ENCODE measurements around the gene RAB22A.
"Not testable (repeated sequence)": the region's sequence is repeated elsewhere in the genome, so short reads cannot be mapped to it uniquely, and the experiment has no call there.

The RAB22A gene

GRCh38 chr20:58399926-58400325, 90.4 kb downstream of the RAB22A start:
- no peak overlapping the region for H3K4me3 ChIP-seq (ENCODE audit: low read length)
- DNase-seq (ENCODE audit: low read depth, low spot score), result no peak

DNA sequence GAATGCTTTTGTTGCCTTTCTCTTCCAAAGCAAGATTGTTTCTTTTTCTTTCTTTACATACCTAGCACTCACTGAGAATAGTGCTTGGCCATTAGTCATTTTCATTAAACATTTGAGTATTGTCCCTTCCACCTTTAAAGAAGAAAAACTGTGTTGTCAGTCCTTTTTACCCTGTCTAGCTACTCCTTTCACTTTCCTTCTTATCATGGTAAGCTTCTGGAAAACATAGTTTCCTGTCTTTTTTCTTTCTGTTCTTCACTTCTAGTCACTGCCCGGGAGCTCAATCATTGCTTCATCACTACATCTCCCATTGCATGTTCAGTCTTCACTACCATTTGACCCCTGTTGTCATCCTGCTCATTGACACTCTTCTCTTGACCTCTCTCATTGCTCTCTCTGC, 91.6 kb downstream of the RAB22A start:
- no peak overlapping the region for H3K4me3 ChIP-seq (ENCODE audit: low read length)
- DNase-seq (ENCODE audit: low read depth, low spot score), result no peak

DNA sequence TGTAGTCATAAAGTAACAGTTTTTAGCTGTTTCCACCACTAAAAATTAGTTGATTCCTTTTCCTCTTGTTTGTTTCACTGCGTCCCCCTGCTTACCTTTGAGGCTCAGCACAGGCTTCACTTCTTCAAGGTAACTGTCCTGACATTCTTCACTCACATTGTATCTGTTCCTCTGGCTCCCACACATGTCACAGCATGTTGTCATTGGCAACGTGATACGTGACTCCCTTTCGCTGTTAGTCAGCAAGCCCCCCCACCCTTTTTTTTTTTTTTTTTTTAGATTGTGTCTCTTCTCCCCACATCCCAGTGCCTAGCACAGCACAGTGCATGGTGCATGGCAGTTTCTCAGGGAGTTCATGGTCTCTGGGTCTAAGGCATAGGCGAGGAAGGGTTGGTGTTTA, 92.8 kb downstream of the RAB22A start:
- H3K4me3 ChIP-seq (ENCODE audit: low read length), result no peak overlapping the region
- no peak for DNase-seq (ENCODE audit: low read depth, low spot score)

DNA sequence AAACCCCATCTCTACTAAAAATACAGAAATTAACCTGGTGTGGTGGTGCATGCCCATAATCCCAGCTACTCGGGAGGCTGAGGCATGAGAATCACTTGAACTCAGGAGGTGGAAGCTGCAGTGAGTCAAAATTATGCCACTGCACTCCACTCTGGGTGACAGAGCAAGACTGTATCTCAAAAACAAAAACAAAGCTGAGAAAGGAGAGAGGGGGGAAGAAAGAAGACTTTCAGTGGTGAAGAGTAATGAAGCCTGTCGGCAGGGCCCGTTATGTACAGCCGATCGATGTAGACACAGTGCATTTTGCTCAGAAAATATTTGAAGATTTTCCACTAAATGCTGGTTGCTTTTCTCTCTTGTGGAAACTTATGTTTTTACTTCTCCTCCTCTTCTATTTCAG, 93.3 kb downstream of the RAB22A start:
- H3K4me3 ChIP-seq (ENCODE audit: low read length), result no peak overlapping the region
- DNase-seq (ENCODE audit: low read depth, low spot score), result no peak

DNA sequence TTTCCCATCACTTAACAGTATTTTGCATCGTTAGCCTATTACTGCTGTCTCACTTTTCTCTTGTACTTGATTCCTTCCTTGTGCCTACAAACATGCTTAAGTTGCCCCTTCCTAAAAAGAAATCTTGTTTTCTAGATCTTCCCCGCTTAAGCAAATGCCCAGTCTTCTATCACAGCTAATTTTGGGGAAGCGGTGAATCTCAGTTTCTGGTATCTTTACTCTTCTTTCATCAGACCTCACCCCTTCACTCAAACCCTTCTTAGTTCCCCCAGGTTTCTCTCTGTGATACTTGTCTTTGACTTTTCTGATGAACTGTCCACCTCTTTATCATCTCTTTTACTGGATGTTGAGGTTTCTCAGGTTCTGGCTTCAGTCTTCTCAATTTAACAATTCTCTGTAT, 93.8 kb downstream of the RAB22A start:
- H3K4me3 ChIP-seq (ENCODE audit: low read length), result no peak overlapping the region
- DNase-seq (ENCODE audit: low read depth, low spot score), result no peak

- DNase-seq (ENCODE audit: low read depth, low spot score), result no peak
- H3K4me3 ChIP-seq (ENCODE audit: low read length), result no peak overlapping the region
Observed at GRCh38 chr20:58405504-58406291, 96.2 kb downstream of the RAB22A start.

- H3K4me3 ChIP-seq (ENCODE audit: low read length), result no peak overlapping the region
- DNase-seq (ENCODE audit: low read depth, low spot score), result no peak
Observed at GRCh38 chr20:58406422-58407001, 97.0 kb downstream of the RAB22A start.

- DNase-seq (ENCODE audit: low read depth, low spot score), result no peak
- no peak overlapping the region for H3K4me3 ChIP-seq (ENCODE audit: low read length)
Observed at GRCh38 chr20:58407201-58407873, 97.8 kb downstream of the RAB22A start.

DNA sequence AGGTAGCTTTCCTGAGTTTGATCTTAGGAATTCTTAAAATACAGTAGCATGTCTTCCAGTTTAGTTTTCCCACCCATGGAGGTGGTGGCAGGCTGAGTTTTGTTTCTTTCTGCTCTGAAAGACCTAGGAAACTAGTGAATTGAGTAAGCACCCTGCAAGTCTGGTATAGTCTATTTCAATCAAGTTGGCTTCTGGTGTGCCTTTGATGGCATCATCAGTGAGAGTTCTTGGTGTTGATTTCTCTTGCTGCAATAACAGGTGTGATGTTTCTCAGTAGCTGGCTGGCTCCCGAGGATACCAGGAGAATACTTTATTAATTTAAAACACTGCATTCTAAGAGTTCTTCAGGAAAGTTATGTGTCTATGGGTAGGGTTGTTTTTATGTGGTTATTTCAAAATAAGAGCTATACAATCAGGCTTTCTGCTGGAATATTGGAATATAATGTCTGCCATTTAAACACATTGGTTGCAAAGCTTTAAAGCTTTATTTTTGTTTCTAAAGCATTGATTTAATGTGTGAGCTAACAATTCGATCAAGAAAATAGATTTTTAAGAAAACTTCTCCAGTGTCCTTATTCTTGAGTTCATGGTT, 98.5 kb downstream of the RAB22A start:
- no peak overlapping the region for H3K4me3 ChIP-seq (ENCODE audit: low read length)
- DNase-seq (ENCODE audit: low read depth, low spot score), result peak; percentile 43

GRCh38 chr20:58408603-58409246, 99.2 kb downstream of the RAB22A start:
- DNase-seq (ENCODE audit: low read depth, low spot score), result no peak
- no peak overlapping the region for H3K4me3 ChIP-seq (ENCODE audit: low read length)

- H3K4me3 ChIP-seq (ENCODE audit: low read length); DNase-seq (ENCODE audit: low read depth, low spot score): not testable (repeated sequence)
Observed at GRCh38 chr20:58414216-58414615, 104.7 kb downstream of the RAB22A start.

DNA sequence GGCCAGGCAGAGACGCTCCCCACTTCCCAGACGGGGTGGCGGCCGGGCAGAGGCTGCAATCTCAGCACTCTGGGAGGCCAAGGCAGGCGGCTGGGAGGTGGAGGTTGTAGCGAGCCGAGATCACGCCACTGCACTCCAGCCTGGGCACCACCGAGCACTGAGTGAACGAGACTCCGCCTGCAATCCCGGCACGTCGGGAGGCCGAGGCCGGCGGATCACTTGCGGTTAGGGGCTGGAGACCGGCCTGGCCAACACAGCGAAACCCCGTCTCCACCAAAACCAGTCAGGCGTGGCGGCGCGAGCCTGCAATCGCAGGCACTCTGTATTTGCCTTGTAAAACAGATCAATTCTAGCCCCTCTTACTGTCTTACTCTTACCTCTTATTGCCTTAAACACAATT, 105.3 kb downstream of the RAB22A start:
- DNase-seq (ENCODE audit: low read depth, low spot score); H3K4me3 ChIP-seq (ENCODE audit: low read length): not testable (repeated sequence)

DNA sequence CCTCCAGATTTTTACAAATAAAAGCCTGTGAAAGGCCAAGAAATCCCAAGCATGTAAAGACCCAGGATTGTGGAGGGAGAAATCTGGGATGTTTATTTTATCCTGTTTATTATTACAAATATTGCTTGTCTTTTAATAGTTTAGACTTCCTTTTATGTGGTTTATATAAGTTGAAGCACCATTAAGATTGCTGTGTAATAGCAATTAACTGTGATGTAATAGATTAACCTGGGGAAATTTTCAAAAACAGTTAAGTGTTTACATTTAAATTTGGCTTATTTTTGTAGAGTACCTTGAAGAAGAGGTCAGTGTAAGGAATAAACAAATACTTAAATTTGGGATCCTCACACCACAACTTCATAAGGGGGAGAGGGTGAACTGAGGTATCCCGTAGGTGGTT, 106.5 kb downstream of the RAB22A start:
- H3K4me3 ChIP-seq (ENCODE audit: low read length), result no peak overlapping the region
- no peak for DNase-seq (ENCODE audit: low read depth, low spot score)

- no peak overlapping the region for H3K4me3 ChIP-seq (ENCODE audit: low read length)
- no peak for DNase-seq (ENCODE audit: low read depth, low spot score)
Observed at GRCh38 chr20:58416835-58417234, 107.3 kb downstream of the RAB22A start.
